Endothelial cell of umbilical vein (primary cell): ENCODE data around the gene CUX1.

Source experiments
- CTCF ChIP-seq, 2 donors: IDR thresholded peaks; 1 replicate in 1 of 2; 2 replicates in 1 of 2; pipeline ENCODE4 v1.5.1; 2011; ENCODE audit warnings: low read length in 2 of 2, mild to moderate bottlenecking in 2 of 2, moderate library complexity in 2 of 2, control low read depth in 1 of 2, inconsistent platforms in 1 of 2, low read depth in 1 of 2; ENCODE audit not compliant: insufficient read depth in 1 of 2; ENCODE audit errors: extremely low read depth in 1 of 2
- EZH2 ChIP-seq: IDR thresholded peaks from 2 replicates; pipeline ENCODE4 v1.6.1; 2012; ENCODE audit warnings: borderline replicate concordance, low read depth, mild to moderate bottlenecking, moderate library complexity, low read length, inconsistent platforms; ENCODE audit not compliant: severe bottlenecking
- POLR2A ChIP-seq: IDR thresholded peaks from 2 replicates; pipeline ENCODE4 v1.6.1; 2012; ENCODE audit warnings: low read depth, mild to moderate bottlenecking, control low read depth, low read length
- POLR2AphosphoS5 ChIP-seq: IDR thresholded peaks from 2 replicates; pipeline ENCODE4 v1.6.1; 2012; ENCODE audit warnings: low read depth, mild to moderate bottlenecking, control low read depth, low read length, moderate library complexity; ENCODE audit not compliant: insufficient read depth

- no peak for TF ChIP-seq CTCF (IDR thresholded peaks at IDR 0.05; ENCODE audit: extremely low read depth in 1 of 2, insufficient read depth in 1 of 2, low read depth in 1 of 2, low read length in 2 of 2)
- TF ChIP-seq EZH2, result no peak
- TF ChIP-seq POLR2AphosphoS5, result no peak
- no peak for TF ChIP-seq POLR2A
These were observed 227.7 kb downstream of the CUX1 start for GRCh38 chr7:102044984-102045673.
